Measurements from ENCODE around the gene CDC73. TPM values are rescaled to one million over a fixed set of nuclear protein-coding genes. Genes with fewer than 3 reads are reported as not detected.
A peak's percentile ranks its signal among the peaks of the same experiment; 100 is the strongest.

CDC73 gene
- total and polyA plus RNA-seq, 10 of the 15 experiments (the other 5 are each of a cell fraction or from before 2014, with no cell fraction given), result 10.6 to 43.4 (median 21.7) TPM

GRCh38 chr1:193185211-193185610 is 63.4 kb downstream of the CDC73 start:
- Histone ChIP-seq H3K9ac (ENCODE audit: control insufficient read depth, insufficient read depth, low read length) (no peak overlapping the region), H2AFZ (ENCODE audit: control insufficient read depth, low read depth, low read length) (no peak overlapping the region), H3K36me3 (ENCODE audit: control insufficient read depth in 2 of 2, insufficient read depth in 2 of 2, low read length in 1 of 2) (no peaks in the 10 kb centered on the region; a peak in 1 of 4 replicates), H3K27me3 (replicated peaks in 1 of 2; ENCODE audit: control insufficient read depth in 2 of 2, insufficient read depth in 2 of 2, low read length in 1 of 2) (no peaks in the 10 kb centered on the region), H3K4me2 (ENCODE audit: control insufficient read depth, insufficient read depth) (no peak overlapping the region), H3K79me2 (ENCODE audit: control insufficient read depth, insufficient read depth, low read length) (peaks cover 23% of the 10 kb centered on the region), H4K20me1 (ENCODE audit: control insufficient read depth, insufficient read depth) (no peaks in the 10 kb centered on the region), H3K4me1 (ENCODE audit: control insufficient read depth, insufficient read depth, low read length) (no peaks in the 10 kb centered on the region), H3K4me3 (no peak overlapping the region), H3K9me3 (replicated peaks; ENCODE audit: control insufficient read depth, insufficient read depth, low read length) (no peaks in the 10 kb centered on the region), H3K27ac (ENCODE audit: control insufficient read depth, insufficient read depth) (no peak overlapping the region)
- intact Hi-C loops (cut with micrococcal nuclease; ENCODE audit: unreplicated experiment), result loop anchor here (10.0 kb wide), 2 partner anchors 220 to 350 kb away; no protein-coding TSS in a partner anchor
- TF ChIP-seq ZZZ3 (IDR thresholded peaks at IDR 0.05; ENCODE audit: control insufficient read depth, insufficient read length, low read depth) (no peak), ESRRA (IDR thresholded peaks at IDR 0.05; ENCODE audit: low read length) (no peak), ASH2L (IDR thresholded peaks at IDR 0.05; ENCODE audit: borderline replicate concordance, low read depth) (no peak)
- ChIA-PET POLR2A (interaction anchor here (0.6 kb wide), 1 partner anchor 58 kb away, joined by 6 read pairs; no protein-coding TSS in a partner anchor), RAD21 (ENCODE audit: unreplicated experiment) (interaction anchor here (0.7 to 3.6 kb wide), 6 partner anchors 9 to 569 kb away, joined by 3 to 17 read pairs (median 4); no protein-coding TSS in a partner anchor), SMC1A (ENCODE audit: uncharacterized antibody, unreplicated experiment) (interaction anchor here (1.2 to 3.8 kb wide), 11 partner anchors 9 to 183 kb away, joined by 3 to 17 read pairs (median 3); no protein-coding TSS in a partner anchor), CTCF (interaction anchor here (0.7 to 3.1 kb wide), 6 partner anchors 26 to 163 kb away, joined by 3 to 26 read pairs (median 4); no protein-coding TSS in a partner anchor)
- ATAC-seq, result no peak
- DNase-seq (ENCODE audit: low read depth, low spot score), result no peak
- FAIRE-seq, result no peak
- BruUV-seq (replicated peaks), result no TSS peak
- 58% methylated on average over 2 of the region's 2 CpGs for WGBS (ENCODE audit: insufficient coverage, insufficient replicate concordance, low lambda C conversion rate, missing lambda C conversion rate)
- in situ Hi-C loops (cut with MboI), result no loop called here

- TF ChIP-seq MLLT1 (IDR thresholded peaks at IDR 0.05) (peak; percentile 30; the same call in 1 of the 2 replicates), CHD1 (IDR thresholded peaks at IDR 0.05; ENCODE audit: low read depth, low read length) (no peak)
- H3K9ac ChIP-seq (ENCODE audit: control insufficient read depth, insufficient read depth, low read length), result no peak within 1 kb of the TSS
- POLR2A ChIA-PET, result interaction anchor here (0.6 kb wide), 1 partner anchor 59 kb away, joined by 6 read pairs; no protein-coding TSS in a partner anchor
- H3K27me3 ChIP-seq (replicated peaks in 1 of 2; ENCODE audit: control insufficient read depth in 2 of 2, insufficient read depth in 2 of 2, low read length in 1 of 2), result no peaks in the 10 kb centered on the region
- FAIRE-seq (no peak), ATAC-seq (peak; percentile 54), DNase-seq (ENCODE audit: low read depth, low spot score) (no peak)
- SMC1A ChIA-PET (ENCODE audit: uncharacterized antibody, unreplicated experiment), result interaction anchor here (0.7 to 3.8 kb wide), 11 partner anchors 8 to 182 kb away, joined by 3 to 17 read pairs (median 4); no protein-coding TSS in a partner anchor
- no peaks in the 10 kb centered on the region; a peak in 1 of 4 replicates for H3K36me3 ChIP-seq (ENCODE audit: control insufficient read depth in 2 of 2, insufficient read depth in 2 of 2, low read length in 1 of 2)
- H3K4me3 ChIP-seq, result no peak within 1 kb of the TSS
- CTCF ChIA-PET, result interaction anchor here (0.6 to 3.1 kb wide), 10 partner anchors 8 to 152 kb away, joined by 3 to 26 read pairs (median 4); no protein-coding TSS in a partner anchor
- no peaks in the 10 kb centered on the region for H4K20me1 ChIP-seq (ENCODE audit: control insufficient read depth, insufficient read depth)
- H3K79me2 ChIP-seq (ENCODE audit: control insufficient read depth, insufficient read depth, low read length), result peaks cover 27% of the 10 kb centered on the region
- intact Hi-C loops (cut with micrococcal nuclease; ENCODE audit: unreplicated experiment), result loop anchor here (10.0 kb wide), 2 partner anchors 219 to 349 kb away; no protein-coding TSS in a partner anchor
- no peaks in the 10 kb centered on the region for H3K9me3 ChIP-seq (replicated peaks; ENCODE audit: control insufficient read depth, insufficient read depth, low read length)
- no peak within 1 kb of the TSS for H3K27ac ChIP-seq (ENCODE audit: control insufficient read depth, insufficient read depth)
- peak within 1 kb of the TSS; percentile 8; the same call in 1 of the 2 replicates for H3K4me2 ChIP-seq (ENCODE audit: control insufficient read depth, insufficient read depth)
- H3K4me1 ChIP-seq (ENCODE audit: control insufficient read depth, insufficient read depth, low read length), result no peaks in the 10 kb centered on the region
- no TSS peak for BruUV-seq (replicated peaks)
- H2AFZ ChIP-seq (ENCODE audit: control insufficient read depth, low read depth, low read length), result no peak within 1 kb of the TSS
- WGBS (ENCODE audit: insufficient coverage, insufficient replicate concordance, low lambda C conversion rate, missing lambda C conversion rate), result 93% methylated on average over 12 of the region's 13 CpGs
- in situ Hi-C loops (cut with MboI), result no loop called here
- RAD21 ChIA-PET (ENCODE audit: unreplicated experiment), result interaction anchor here (0.7 to 3.6 kb wide), 6 partner anchors 8 to 222 kb away, joined by 3 to 17 read pairs (median 4); no protein-coding TSS in a partner anchor
These were observed 64.3 kb downstream of the CDC73 start, which contains the start of gene B3GALT2 for GRCh38 chr1:193185901-193186731. B3GALT2 (minus strand) TSS chr1:193186613; CDS start chr1:193181562, 5,051 bp downstream.
